ENCODE measurements around the gene ZNF804B.

DNA sequence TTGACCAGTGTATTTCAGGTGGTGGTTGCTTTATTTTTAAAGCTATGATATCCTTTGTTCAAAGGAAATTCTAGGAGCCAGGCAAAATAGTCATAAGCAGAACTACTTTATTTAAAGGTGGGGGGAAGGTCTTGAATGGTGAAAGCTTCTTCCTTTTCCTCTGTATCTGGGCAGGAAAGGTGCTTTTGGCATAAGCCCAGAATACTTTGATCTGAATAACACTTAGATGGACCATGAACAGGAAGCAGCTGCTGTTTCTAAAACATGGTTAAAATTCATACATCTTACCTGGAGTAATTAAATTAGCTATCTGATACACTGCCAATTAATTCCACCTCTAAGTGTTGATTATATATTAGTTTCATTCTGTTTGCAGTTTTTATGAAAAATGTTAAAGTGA lies 13.3 kb downstream of the ZNF804B start:
- no peak for TF ChIP-seq POLR2A (IDR thresholded peaks at IDR 0.05)
- no peak for TF ChIP-seq CTCF (IDR thresholded peaks at IDR 0.05)

Measured in right lobe of liver (tissue), 4 donors.